WTC11 (cell line): ENCODE results near the gene HYI.

Experiments used
- MAX ChIP-seq: sonication (generic); formaldehyde crosslinking; IDR thresholded peaks from 2 replicates; pipeline ENCODE4 v1.8.0; 2022; ENCODE audit warnings: mild to moderate bottlenecking, missing genetic modification reagents
- ZNF281 ChIP-seq: sonication (generic); formaldehyde crosslinking; IDR thresholded peaks from 2 replicates; pipeline ENCODE4 v1.8.0; 2023; ENCODE audit warnings: mild to moderate bottlenecking, missing genetic modification reagents
- TF ChIP-seq, protein P1 (sequence below): fragments of 200-600 bp; IDR thresholded peaks from 2 replicates; pipeline ENCODE4 v1.8.0; 2022; ENCODE audit warnings: antibody characterized with exemption

DNA sequence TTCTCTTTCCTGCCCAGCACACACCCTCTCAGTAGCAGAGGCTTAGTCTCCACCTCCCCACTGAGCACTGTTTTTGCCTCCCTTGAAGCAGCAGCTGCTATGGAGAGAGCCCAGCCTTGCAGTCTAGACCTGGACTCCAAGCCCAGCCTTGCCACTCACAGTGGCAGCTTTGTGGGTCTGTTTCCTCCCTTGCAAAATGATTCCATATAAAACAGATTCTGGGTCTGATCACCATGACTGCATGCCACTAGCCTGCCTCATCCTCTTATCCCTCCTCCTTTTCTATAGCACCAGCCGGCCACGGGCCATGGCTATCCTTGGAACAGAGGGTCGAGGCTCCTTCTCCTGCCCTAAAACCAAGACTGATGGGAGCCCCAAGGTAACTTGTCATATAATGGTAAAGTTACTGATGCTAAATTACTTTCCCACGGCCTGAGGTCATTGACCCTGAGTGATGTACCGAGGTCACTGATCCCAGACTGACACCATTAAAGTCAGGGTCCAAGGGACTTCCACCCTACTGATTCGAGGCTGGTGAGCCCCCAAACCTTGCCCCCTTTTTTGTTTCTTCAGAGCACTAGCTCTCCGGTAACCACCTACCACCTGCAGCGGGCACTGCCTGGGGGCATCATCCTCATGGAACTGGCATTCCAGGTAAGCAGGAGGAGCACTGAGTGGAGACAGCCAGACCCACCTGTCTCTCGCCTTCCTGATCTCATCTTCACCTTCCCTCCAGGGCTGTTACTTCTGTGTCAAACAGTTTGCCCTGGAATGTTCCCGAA is 7.9 kb downstream of the HYI start:
- TF ChIP-seq, protein P1, sequence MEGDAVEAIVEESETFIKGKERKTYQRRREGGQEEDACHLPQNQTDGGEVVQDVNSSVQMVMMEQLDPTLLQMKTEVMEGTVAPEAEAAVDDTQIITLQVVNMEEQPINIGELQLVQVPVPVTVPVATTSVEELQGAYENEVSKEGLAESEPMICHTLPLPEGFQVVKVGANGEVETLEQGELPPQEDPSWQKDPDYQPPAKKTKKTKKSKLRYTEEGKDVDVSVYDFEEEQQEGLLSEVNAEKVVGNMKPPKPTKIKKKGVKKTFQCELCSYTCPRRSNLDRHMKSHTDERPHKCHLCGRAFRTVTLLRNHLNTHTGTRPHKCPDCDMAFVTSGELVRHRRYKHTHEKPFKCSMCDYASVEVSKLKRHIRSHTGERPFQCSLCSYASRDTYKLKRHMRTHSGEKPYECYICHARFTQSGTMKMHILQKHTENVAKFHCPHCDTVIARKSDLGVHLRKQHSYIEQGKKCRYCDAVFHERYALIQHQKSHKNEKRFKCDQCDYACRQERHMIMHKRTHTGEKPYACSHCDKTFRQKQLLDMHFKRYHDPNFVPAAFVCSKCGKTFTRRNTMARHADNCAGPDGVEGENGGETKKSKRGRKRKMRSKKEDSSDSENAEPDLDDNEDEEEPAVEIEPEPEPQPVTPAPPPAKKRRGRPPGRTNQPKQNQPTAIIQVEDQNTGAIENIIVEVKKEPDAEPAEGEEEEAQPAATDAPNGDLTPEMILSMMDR, result no peak
- TF ChIP-seq MAX (CRISPR knock-in tag), result no peak
- TF ChIP-seq ZNF281, result no peak
